ENCODE data around the gene RHOA. TPM values are rescaled to one million over a fixed set of nuclear protein-coding genes. Genes with fewer than 3 reads are reported as not detected.
"Not testable (repeated sequence)": the region's sequence is repeated elsewhere in the genome, so short reads cannot be mapped to it uniquely, and the experiment has no call there.

The RHOA gene
- total RNA-seq, 1 donor from 2014 or later, result 538 TPM

- no peaks in the 10 kb centered on the region for H3K9me3 ChIP-seq (ENCODE audit: insufficient read depth, low read depth, low read length)
- Mint-ChIP-seq H3K36me3 (ENCODE audit: low read depth, unreplicated experiment) (peaks cover 9% of the 10 kb centered on the region), H3K4me1 (ENCODE audit: low read depth, unreplicated experiment) (peaks cover 13% of the 10 kb centered on the region), H3K27ac (ENCODE audit: unreplicated experiment) (peak overlapping the region; percentile 77), H3K4me3 (ENCODE audit: unreplicated experiment) (peak overlapping the region; percentile 65), H3K9me3 (ENCODE audit: unreplicated experiment) (no peaks in the 10 kb centered on the region), H3K27me3 (ENCODE audit: low read depth, unreplicated experiment) (no peaks in the 10 kb centered on the region)
- peaks cover 1% of the 10 kb centered on the region for H3K36me3 ChIP-seq (ENCODE audit: insufficient read depth, low read length)
- H3K4me1 ChIP-seq (ENCODE audit: insufficient read depth, low read length), result peaks cover 15% of the 10 kb centered on the region
- no peak for DNase-seq (ENCODE audit: low read depth)
- H3K79me2 ChIP-seq (ENCODE audit: insufficient read depth, low read length), result peaks cover 99% of the 10 kb centered on the region
- H3K4me2 ChIP-seq (ENCODE audit: low read length), result peak overlapping the region; percentile 58
- H3K27me3 ChIP-seq (ENCODE audit: insufficient read depth, low read length), result no peaks in the 10 kb centered on the region
- no peak overlapping the region for H2AFZ ChIP-seq (ENCODE audit: low read depth, low read length)
- no peak overlapping the region for H3K9ac ChIP-seq (ENCODE audit: low read length)
- H3K27ac ChIP-seq (ENCODE audit: low read depth, low read length), result no peak overlapping the region
- no peak for FAIRE-seq
- no peak overlapping the region for H3K4me3 ChIP-seq (ENCODE audit: insufficient read depth, low read depth, low read length)
- TF ChIP-seq CTCF (IDR thresholded peaks at IDR 0.05; ENCODE audit: insufficient read depth, low read depth, low read length) (no peak), EZH2 (IDR thresholded peaks at IDR 0.05; ENCODE audit: insufficient read depth, low read length) (no peak)
- peaks cover 92% of the 10 kb centered on the region for H4K20me1 ChIP-seq (ENCODE audit: insufficient read depth, low read length)
Observed at GRCh38 chr3:49406571-49407565, 4.9 kb downstream of the RHOA start.

- H4K20me1 ChIP-seq (ENCODE audit: insufficient read depth, low read length), result peaks cover 96% of the 10 kb centered on the region
- H3K4me1 ChIP-seq (ENCODE audit: insufficient read depth, low read length), result peaks cover 15% of the 10 kb centered on the region
Observed at GRCh38 chr3:49405570-49405969, 6.2 kb downstream of the RHOA start.

GRCh38 chr3:49403891-49404290 lies 7.9 kb downstream of the RHOA start:
- no peak overlapping the region for H3K9ac ChIP-seq (ENCODE audit: low read length)
- H3K9me3 ChIP-seq (ENCODE audit: insufficient read depth, low read depth, low read length), result no peaks in the 10 kb centered on the region
- peaks cover 9% of the 10 kb centered on the region for H3K4me1 ChIP-seq (ENCODE audit: insufficient read depth, low read length)
- no peak overlapping the region for H3K4me3 ChIP-seq (ENCODE audit: insufficient read depth, low read depth, low read length)
- no peak overlapping the region for H2AFZ ChIP-seq (ENCODE audit: low read depth, low read length)
- peaks cover 99% of the 10 kb centered on the region for H3K79me2 ChIP-seq (ENCODE audit: insufficient read depth, low read length)
- FAIRE-seq (no peak), DNase-seq (ENCODE audit: low read depth) (no peak)
- peaks cover 10% of the 10 kb centered on the region for H3K36me3 ChIP-seq (ENCODE audit: insufficient read depth, low read length)
- H3K36me3 Mint-ChIP-seq (ENCODE audit: low read depth, unreplicated experiment), result peaks cover 2% of the 10 kb centered on the region
- no peak overlapping the region for H3K4me3 Mint-ChIP-seq (ENCODE audit: unreplicated experiment)
- H3K27me3 Mint-ChIP-seq (ENCODE audit: low read depth, unreplicated experiment), result no peaks in the 10 kb centered on the region
- H3K4me2 ChIP-seq (ENCODE audit: low read length), result no peak overlapping the region
- H3K4me1 Mint-ChIP-seq (ENCODE audit: low read depth, unreplicated experiment), result peaks cover 19% of the 10 kb centered on the region
- H3K27ac ChIP-seq (ENCODE audit: low read depth, low read length), result no peak overlapping the region
- no peaks in the 10 kb centered on the region for H3K9me3 Mint-ChIP-seq (ENCODE audit: unreplicated experiment)
- peaks cover 96% of the 10 kb centered on the region for H4K20me1 ChIP-seq (ENCODE audit: insufficient read depth, low read length)
- no peaks in the 10 kb centered on the region for H3K27me3 ChIP-seq (ENCODE audit: insufficient read depth, low read length)
- no peak overlapping the region for H3K27ac Mint-ChIP-seq (ENCODE audit: unreplicated experiment)
- TF ChIP-seq EZH2 (IDR thresholded peaks at IDR 0.05; ENCODE audit: insufficient read depth, low read length) (no peak), CTCF (IDR thresholded peaks at IDR 0.05; ENCODE audit: insufficient read depth, low read depth, low read length) (no peak)

More at GRCh38 chr3:49405570-49405969, 6.2 kb downstream of the RHOA start:
- DNase-seq (ENCODE audit: low read depth); H3K27me3 ChIP-seq (ENCODE audit: insufficient read depth, low read length); H3K9ac ChIP-seq (ENCODE audit: low read length); H3K9me3 ChIP-seq (ENCODE audit: insufficient read depth, low read depth, low read length); H3K27me3 Mint-ChIP-seq (ENCODE audit: low read depth, unreplicated experiment); H3K36me3 ChIP-seq (ENCODE audit: insufficient read depth, low read length); H3K36me3 Mint-ChIP-seq (ENCODE audit: low read depth, unreplicated experiment); H3K27ac ChIP-seq (ENCODE audit: low read depth, low read length); H3K4me3 Mint-ChIP-seq (ENCODE audit: unreplicated experiment); H3K9me3 Mint-ChIP-seq (ENCODE audit: unreplicated experiment); FAIRE-seq; H2AFZ ChIP-seq (ENCODE audit: low read depth, low read length); H3K4me3 ChIP-seq (ENCODE audit: insufficient read depth, low read depth, low read length): not testable (repeated sequence)
- peak overlapping the region; percentile 58 for H3K4me2 ChIP-seq (ENCODE audit: low read length)
- H3K27ac Mint-ChIP-seq (ENCODE audit: unreplicated experiment), result peak overlapping the region; percentile 48
- peaks cover 99% of the 10 kb centered on the region for H3K79me2 ChIP-seq (ENCODE audit: insufficient read depth, low read length)
- peaks cover 13% of the 10 kb centered on the region for H3K4me1 Mint-ChIP-seq (ENCODE audit: low read depth, unreplicated experiment)

Data from astrocyte (in vitro differentiated cells and primary cell).